ENCODE data around the gene PTPRR.

Gene PTPRR, protein sequence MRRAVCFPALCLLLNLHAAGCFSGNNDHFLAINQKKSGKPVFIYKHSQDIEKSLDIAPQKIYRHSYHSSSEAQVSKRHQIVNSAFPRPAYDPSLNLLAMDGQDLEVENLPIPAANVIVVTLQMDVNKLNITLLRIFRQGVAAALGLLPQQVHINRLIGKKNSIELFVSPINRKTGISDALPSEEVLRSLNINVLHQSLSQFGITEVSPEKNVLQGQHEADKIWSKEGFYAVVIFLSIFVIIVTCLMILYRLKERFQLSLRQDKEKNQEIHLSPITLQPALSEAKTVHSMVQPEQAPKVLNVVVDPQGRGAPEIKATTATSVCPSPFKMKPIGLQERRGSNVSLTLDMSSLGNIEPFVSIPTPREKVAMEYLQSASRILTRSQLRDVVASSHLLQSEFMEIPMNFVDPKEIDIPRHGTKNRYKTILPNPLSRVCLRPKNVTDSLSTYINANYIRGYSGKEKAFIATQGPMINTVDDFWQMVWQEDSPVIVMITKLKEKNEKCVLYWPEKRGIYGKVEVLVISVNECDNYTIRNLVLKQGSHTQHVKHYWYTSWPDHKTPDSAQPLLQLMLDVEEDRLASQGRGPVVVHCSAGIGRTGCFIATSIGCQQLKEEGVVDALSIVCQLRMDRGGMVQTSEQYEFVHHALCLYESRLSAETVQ

GRCh38 chr12:70920251-70920851 is at the start of gene PTPRR:
Gene PTPRR (minus strand): TSS chr12:70920738. CDS start chr12:70920390, 348 bp downstream.
- peak; percentile 10 to 50 for DNase-seq

DNA sequence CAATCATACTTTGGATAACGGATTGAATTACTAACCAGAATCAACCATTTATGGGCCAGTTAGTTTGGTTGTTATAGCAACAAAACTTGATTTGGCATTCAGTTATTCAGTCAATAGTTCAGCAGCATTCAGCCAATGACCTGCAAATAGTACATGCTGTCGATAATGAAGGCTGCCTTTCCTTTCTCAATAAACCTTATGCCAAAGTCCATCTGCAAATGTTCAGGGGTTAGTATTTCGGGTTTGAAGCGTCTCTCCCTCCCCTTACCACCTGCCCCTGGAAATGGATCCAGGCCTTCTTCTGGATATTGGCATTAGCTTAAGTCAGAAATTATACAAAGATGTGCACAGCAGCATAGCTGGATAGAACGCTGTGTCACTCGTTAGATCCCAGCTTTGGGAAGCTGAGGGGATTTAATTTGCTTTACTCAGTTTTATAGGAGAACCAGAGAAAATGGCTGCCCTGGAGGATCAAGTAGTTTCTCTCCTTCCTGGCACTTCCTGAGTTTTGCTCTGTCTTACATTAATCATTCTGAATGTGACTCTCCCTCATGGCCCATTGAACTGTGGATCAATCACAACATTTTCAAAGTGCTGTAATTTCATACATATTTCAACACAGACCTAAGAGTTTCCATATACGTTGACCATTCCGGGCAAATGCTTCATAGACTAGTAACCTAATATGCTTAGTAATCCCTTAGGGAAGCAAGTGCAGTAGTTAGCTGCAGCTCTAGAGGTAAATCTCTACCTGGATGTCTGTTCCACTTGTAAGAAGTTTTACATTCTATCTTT is 46.7 kb upstream of the PTPRR start:
- no peak for DNase-seq

DNA sequence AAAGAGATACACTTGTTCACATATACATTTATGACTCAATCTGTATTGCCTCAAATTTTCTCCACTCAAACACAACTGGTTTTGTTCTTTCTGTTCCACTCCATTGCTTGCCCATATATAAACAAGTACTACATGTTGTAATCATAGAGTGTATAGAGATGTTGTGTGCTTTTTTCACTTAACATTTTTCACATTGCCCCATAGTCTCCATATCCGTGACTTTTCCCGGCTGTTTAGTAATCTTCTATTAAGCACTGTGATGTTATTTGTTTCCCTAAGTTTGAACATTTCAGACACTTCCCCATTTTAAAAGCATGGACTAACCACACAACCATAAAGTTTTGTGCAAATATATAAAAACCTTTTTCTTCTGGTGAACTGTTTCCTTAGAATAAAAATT is 45.5 kb upstream of the PTPRR start:
- DNase-seq: no peak

DNA sequence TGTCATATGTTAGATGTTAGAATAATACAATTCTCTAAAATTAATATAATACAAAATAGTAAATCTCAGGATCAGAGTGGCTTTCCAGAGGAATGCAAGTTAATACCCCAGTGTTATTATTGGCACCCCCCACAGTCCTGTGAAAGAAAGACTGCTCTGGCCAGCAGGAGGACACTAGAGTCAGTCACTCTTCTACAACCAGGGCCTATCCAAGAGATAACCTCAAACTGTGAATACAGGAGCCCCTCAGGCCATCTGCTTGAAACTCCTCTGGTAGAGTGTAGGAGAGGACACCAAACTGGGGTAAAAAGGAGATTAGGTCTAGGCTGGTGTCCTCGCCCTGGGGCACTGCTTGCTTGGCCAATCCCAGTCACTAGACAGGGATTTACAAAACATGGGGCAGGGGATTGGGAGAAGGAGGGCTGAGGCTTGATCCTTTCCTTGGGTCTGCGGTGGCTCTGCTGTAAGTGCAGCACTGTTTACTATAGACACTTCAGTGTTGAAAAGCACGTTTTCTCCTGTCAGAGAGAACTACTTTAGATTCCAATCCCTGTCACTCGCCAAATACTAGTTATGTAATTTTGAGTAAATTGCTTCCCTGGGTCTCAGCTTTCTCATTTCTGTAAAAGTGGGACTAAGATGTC is 44.5 kb upstream of the PTPRR start:
- no peak for DNase-seq

GRCh38 chr12:70963081-70963660 is 42.6 kb upstream of the PTPRR start:
- no peak for DNase-seq

DNA sequence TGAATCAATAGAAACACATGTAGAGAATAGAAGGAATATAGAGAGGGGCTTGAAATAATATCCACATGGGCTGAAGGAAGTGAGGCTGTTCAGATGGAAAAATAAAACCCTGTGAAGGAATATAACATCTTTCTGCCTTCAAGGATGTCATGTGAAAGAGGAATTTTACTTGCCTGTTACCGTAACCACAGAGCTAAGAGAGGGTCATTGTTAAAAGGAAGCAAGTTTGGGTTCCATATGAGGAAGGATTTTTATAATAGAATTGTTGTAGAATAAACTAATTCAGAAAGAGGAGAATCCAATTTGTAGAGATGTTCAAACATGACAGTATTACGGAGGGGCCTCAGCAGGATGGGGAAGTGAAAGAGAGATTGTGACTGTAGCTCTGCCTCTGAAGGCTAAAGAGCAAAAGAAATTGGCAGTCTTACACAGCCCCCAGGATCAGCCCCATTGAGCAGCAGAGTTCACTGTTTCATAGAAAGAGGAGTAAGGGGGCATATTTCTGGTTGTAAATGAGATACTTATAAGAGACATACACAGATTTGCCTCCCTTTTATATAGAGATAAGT is 41.8 kb upstream of the PTPRR start:
- no peak for DNase-seq

DNA sequence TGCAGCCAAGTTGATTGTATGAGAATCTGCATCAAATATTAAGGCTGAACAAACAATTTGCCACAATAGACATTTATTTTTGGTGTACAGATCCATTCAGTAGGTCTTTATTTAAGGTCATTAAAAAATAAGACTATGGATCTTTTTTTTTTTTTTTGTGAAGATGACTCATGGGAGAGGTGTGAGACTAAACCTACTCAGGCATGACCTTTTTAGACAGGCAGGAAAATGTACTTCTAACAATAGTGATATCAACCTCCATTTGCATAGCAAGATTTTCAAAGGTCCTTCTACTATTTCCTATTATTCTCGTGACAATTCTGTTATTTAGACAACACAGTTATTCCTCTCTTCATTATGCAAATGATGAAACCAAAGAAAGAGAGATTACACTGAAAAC is 39.9 kb upstream of the PTPRR start:
- no peak for DNase-seq

- no peak for DNase-seq
Measured at GRCh38 chr12:70955415-70955814, 34.9 kb upstream of the PTPRR start.

GRCh38 chr12:70950451-70950850 is 29.9 kb upstream of the PTPRR start:
- DNase-seq: no peak

DNA sequence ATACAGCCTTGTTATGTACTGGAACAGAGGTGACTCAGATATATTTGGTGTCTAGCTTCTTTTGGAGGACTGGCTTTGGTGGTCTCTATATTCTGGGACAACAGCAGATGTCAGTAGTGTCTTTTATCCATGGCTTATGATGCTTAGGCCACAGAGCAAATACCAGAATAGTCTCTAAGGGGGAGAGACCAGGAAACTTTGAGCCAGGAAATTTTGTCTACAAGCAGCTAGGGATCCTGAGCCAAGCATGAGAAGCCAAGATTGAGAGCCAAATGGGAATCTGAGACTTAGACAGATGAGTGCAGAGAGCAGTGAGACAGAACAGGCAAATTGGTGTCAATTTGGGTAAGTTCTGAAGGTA is 28.4 kb upstream of the PTPRR start:
- no peak for DNase-seq

DNA sequence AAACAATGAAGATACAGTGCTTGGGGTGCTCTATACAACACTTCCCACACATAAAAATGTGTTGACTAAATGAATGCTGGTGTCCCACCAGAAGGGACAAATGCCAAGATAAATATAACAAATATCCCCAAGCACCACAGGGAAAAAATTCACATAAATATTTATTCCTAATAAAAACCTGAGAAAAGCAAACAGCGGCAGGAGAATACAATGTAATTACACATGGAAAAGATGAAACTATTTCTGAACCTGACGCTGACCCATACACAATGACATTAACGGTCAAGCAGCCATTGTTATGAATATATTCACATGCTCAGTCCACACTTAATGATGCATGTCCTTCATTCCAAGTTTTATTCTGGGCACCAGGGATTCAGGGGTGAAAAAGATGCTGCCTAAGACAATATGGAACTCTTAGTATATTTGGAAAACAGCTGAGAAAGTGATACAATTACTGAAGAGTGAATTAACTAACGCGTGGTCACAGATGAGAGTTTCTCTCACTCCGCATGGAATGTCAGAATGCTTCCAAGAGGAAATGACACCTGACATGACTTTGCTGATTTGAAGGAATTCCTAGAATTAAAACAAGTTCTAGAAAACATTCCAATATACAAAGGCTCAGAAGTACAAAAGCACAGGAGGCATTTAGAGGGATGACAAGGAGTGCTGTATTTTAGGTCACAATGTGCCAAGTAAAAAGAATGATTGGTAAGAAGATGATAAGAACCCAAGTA is 27.9 kb upstream of the PTPRR start:
- DNase-seq: no peak

DNA sequence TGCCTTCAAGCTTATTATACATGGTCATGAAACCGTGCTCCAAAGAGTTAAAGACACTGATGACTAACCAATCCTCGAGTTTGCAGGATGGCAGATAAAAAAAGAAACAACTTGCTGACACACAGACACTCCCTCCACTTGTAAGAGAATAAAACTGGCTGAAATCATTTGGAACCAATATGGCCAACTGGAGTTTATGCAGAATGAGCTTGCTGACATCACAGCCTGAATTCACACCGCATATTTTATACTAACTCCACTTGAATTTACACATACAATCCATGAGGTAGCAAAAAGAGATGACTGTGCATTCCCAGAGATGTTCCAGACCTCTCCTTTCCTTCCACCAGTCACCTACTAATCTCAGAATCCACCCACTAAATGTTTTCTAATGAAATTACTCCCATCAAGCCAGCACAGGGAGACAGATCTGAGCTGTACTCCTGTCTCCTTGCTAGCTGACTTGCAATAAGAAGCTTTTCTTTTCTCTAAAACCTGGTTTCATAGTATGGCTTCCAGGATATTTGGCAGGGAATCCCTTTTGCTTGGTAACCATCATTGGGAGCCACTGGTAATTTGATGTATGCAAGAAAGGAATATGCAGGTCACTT is 15.8 kb upstream of the PTPRR start:
- no peak for DNase-seq

DNA sequence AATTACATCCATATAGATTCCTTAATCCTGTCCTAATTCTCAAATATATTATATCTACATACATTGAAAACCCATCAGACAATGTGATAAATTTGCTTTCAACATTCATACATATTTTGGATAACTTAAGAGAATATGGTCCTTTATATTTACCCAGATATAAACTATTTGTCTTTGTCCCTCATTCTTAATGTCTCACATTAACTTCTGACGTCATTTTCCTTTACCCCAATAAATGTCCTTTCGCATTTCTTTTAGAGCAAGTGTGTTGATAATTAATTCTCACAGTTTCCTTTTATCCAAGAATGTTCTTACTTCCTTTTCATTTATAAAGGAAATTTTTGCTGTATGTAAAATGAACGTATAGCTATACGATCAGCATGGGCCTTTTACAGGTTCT is 12.6 kb upstream of the PTPRR start:
- no peak for DNase-seq

DNA sequence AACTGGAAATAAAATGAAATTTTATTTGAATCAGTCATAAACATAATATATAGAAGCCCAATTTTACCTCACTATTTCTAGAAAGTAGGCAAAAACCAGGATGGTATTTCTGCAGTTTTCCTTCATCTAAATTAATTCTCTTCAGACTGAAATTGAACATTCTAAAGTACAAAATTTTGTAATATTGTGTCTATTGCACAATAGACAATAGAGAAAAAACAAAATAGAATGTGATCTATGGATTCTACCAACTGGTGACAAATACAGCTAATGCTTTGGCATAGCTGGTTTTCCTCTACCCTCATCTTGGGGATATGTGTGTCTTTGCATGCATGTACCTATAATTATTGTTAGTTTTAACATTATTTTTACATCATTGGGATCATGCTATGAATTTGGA is 8.5 kb upstream of the PTPRR start:
- DNase-seq: no peak

- DNase-seq: no peak
Measured at GRCh38 chr12:70928071-70928470, 7.5 kb upstream of the PTPRR start.

GRCh38 chr12:70927356-70927755 is 6.8 kb upstream of the PTPRR start:
- DNase-seq: no peak

- no peak for DNase-seq
Measured at GRCh38 chr12:70925539-70925938, 5.0 kb upstream of the PTPRR start.

DNA sequence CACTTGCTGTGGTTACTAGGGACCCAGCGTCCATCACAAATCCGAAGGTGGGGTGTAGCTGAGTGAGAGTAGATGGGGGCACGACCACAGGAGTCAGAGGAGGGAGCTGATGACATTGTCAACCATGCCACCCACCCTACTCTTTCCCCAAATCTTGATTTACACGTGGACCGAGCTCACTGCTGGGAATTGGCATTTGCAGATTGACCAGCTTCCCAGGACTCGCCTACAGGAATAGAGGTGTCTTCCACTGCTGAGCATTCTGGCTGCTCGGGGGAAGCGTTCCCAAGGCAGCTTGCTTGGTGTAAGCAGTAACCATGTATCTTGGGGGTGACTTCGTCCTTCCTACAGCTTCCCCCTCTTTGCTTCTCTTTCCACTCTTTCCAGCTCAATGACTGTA is 353 bp upstream of the PTPRR start:
- DNase-seq: no peak

DNA sequence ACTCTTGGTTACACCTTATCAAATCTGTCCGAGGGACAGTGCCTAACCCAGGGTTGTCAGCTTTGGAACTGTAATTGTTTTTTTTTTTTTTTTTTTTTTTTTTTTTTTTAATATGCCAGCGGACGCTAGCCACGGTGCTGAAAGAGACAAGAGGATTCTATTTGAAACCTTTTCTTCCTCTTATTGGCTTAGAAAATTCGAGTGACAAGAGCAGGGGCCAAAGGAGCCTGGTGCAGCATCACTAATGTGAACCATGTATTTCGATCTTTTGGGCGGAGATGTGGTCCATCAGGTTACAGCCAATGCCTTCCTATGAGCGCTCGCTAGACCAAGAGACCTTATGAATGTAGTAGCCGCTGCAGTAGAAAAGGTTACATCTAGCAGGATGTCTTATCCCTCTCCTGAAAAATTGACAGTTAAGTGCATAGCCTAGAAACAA is 922 bp downstream of the PTPRR start:
- no peak for DNase-seq

DNA sequence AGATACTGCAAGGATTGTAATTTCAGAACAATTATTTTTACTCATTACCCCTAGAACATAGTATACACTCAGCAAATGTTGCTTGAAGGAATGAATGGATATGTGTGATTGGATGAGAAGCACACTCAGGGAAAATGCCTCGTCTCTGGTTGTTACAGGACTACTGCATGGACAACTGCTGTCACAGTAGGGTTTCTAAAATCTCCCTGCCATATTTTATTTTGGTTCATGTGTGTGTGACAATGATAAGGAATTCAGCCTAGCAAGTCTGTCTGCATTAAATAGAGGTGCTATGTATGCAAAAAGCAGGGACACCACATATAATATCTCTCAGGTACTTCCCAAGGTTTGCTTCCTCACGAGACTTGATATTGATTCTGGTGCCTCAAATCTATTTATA is 1.4 kb downstream of the PTPRR start:
- no peak for DNase-seq

DNA sequence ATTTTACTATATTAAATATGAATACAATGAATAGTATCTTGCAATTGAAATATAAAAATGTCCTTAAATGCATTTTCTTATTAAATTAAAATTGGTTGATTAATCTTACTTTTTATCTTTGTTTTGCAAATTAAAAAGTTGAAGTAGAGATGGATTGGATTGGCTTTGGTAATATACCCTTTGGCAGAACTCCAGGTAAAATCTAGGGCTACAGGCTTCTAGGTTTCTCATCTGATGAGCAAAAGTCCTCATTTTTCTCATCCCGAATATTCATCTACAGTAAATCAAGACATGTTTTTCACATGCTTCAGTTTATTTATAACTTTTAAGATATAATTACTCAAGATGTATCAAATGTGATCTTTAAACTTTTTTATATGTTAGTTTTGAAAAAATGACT is 2.2 kb downstream of the PTPRR start:
- DNase-seq: no peak
